Stimulated activated CD8-positive, alpha-beta memory T cell treated with anti-CD3 and anti-CD28 coated beads, Interleukin-15, amount 100 ng/mL, for 24 hours (primary cell): ENCODE results near the gene KAZN.

ENCODE experiments used
- DNase-seq: peaks from one replicate; pipeline ENCODE4 v3.0.0-alpha.2; 2020; ENCODE audit warnings: low read depth

KAZN gene

DNA sequence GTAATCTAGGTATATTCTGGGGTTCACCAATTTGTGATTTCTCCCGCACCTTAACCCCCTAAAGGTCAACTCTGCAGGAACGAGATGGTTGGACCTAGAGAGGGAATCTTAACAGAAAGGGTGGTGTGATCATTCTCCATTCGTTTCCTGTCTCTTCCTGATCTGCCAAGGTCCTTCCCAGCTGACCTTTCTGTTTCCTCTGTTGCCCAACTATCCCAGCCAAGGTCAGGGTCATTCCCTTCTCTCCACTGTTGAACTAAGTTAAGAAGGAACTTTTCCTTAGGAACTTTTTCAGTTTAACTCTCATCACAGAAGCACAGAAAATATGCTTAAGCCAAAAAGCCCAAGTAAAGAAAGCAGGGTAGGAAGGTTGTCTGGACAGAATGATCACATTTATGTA, 49.3 kb downstream of the KAZN start:
- DNase-seq: no peak

DNA sequence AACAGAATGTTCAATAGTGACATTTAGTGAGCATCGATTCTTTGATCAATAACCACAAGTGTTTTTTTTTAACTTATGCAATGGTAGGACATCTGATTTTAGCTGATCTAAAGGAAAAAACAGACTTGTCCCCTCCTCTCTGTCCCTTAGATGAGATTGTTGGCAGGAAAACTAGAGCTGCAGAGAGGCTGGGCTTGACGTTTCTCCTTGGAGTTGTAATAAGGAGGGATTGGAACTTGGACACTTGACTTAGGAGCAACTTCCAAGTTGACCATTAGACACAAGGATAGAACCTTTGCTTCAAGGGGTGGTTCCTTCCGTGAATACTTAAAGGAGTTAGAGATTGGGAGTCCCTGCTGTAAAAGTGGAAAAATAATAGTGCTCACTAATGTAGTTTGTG, 49.9 kb downstream of the KAZN start:
- DNase-seq: no peak

DNA sequence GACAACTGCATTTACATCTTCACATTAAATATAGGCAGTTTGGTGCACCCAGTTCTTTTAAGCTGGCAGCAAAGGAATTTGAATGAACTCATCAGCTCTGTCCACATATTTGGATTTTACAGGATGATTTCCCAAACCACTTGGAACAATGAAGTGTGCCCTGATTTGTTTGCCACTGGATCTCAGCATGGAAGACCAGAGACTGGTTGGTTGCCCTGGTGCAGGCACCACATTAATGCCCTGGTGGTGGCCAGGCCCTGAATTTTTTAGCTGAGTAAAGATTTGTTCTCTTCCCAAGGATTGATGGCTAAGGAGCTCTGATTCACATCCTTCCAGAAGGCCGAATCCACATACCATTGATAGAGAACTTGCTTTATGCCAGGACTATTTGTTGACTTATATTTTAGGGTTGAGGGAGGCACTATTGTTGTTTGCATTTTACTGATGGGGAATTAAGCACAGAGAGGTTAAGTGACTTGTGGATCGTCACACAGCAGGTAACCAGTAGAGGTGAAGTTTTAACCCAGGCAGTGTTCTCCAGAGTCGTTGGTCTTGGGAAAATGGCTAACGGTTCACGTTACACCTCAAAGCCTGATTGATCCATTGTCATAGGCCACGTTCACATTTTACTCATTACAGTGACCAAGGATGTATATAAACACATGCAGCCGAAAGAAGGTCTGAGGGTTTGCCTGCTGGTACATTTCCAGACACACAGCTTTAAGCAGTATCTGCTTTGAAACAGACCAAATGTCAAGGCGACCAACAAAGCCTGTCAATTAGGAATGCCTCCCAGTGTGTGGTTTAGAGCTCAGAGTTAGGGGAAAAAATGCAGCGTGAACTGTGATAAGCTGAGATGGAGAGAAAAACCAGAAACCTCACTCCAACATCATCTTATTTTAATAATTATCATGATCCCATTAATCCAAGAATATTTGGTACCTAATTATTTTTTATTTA, 50.7 kb downstream of the KAZN start:
- DNase-seq: no peak

DNA sequence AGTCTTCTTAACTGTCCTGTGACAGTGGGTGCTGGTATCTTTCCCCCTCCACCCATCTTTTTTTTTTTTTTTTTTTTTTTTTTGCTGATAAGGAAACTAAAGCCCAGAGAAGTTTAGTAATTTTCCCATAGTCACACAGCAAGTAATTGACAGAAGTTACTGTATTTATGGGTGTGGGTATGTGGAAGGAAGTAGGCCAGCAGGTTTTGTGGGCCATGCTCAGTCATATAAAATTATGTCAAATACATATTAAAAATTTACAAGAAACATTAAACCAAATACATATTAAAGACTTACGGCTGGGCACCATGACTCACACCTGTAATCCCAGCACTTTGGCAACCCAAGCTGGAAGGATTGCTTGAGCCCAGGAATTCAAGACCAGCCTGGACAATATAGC, 51.5 kb downstream of the KAZN start:
- DNase-seq: no peak

DNA sequence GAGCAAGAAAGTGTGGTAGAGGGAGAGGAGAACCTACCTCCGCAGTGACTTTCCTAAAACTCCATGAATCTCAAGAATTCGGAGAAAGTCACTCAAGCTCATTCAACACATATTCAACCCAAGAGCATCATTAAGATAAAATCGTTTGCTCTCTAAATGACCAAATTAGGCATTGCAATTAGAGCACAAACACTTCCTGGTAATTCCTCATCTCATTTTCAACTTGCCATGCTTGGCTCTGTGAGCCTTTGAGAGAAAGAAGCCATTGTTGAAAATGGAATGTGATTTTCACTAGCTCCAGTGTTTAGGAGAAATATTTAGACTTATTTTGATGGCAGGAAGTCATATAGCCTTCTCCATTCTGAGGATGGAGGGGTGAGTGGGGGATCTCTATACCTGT, 52.5 kb downstream of the KAZN start:
- DNase-seq: no peak

DNA sequence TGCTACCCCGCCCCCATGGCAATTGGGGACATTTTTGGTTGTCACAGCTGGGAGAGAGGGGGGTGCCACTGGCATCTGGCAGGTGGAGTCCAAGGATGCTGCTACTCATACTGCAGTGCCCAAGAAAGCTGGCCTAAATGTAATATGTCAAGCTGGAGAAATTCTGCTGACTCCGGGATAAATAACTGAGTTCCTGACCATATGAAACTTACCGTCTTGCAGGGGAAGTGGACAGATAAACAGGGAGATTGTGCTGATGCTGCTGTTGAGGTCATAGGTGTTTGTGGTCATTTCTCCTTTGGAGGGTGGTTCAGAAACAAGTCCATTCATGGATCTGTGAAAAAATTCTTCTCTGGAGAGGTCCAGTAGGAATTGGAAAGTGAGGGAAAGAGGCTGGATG, 54.4 kb downstream of the KAZN start:
- no peak for DNase-seq

DNA sequence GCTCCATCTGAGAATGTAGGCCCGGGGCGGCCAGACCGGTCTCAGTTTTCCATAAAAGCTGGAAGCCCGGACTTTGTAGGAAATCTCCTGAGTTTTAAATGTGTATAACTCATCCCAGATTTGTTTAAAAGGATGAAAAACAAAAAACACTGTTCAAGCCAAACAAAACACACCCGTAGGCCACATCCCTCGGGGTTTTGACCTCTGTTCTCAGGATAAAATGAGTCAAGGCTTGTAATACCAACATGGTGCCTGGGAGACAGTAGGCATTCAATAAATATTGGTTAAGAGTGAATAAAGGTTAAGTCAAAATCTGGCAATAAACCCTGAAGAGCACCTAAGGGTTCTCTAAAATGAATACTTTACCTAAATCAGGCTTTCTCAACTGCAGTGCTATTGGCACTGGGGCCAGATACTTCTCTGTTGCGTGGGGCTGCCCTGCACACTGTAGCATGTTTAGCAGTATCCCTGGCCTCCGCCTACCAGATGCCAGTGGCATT, 55.0 kb downstream of the KAZN start:
- DNase-seq: no peak

DNA sequence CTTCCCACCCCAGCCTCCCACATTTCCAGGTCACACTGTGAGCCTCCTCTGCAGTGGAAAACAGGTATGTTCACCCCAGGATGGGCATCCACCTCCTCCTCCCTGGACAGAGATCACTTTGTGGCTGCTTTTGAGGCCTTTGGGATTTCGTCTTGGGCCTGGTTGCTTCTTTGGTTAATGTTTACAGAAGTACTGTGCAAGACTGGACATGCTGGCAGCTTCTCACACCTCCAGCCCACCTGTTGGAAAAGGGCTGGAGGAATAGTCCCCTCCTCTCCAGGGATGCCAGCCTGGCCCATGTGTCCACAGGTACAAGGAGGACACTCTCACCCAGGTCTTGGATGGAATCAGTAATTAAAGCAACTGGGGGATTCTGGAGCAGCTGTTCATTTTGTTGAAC, 56.1 kb downstream of the KAZN start:
- DNase-seq: no peak

DNA sequence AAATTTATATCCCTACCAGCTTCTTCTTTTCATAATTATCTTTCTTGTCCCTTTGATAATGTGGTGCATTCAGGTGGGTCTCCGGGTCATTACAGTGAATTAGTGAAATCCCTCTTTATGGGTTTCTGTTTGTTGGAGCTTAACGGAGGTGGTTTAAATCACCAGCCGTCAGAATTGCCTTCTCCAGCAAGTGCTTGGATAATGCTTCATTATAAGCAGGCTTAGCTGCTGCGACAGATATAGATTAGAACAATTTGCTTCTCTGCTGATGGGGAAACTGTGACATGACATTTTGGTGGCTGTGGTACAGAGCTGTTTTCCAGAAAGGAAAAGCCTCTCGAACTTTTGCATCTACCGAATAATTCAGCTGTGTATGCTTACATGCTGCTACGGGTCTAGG, 56.9 kb downstream of the KAZN start:
- no peak for DNase-seq

DNA sequence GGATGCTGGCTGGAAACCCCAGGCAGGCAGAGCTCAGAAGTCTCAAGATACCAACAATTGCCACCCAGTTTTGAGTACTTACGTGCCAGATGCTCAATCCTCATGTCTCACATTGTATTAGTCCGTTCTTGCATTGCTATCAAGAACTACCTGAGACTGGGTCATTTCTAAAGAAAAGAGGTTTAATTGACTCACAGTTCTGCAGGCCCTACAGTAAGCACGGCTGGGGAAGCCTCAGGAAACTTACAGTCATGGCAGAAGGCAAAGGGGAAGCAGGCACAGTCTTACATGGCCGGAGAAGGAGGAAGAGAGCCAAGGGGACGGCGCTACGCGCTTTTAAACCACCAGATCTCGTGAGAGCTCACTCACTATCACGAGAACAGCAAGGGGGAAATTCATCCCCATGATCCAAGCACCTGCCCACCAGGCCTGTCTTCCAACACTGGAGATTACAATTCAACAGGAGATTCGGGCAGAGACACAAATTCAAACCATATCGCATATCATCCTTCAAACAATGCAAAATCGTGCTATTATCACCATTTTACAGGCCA, 58.0 kb downstream of the KAZN start:
- no peak for DNase-seq

DNA sequence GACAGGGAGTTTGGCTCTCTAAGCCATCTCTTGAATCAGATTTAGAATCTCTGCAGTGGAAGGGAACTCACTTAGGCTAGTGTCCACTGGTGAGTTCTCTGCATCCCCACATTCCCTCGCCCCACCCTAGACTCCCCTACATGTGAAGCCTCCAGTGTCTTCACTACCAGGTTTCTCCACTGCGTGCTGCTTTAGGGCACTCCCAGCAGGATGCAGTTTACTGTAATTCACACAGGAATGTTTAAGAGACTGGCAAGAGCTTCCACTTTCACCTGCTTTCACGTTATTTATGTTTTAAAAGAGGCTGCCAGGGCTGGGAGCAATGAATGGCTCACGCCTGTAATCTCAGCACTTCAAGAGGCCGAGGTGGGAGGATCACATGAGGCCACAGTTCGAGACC, 60.2 kb downstream of the KAZN start:
- DNase-seq: no peak

DNA sequence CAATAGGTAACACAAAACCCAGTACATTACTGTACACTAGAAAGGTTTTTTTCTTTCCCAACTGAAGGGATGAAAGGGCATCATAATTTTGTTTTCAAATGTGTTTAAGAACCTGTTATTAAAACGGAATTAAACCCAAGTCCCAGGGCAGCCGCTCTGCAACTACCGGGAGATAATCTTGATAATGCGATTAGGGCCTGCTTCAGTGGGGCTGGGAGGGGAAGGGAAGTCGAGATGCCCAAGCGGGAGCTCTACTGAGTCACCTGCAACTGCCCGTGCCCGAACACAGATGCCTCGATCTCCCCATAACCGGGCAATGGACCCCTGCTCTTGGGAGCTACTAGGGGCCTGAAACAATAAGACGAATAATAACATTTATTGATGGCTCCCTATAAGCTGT, 61.4 kb downstream of the KAZN start:
- DNase-seq: no peak

DNA sequence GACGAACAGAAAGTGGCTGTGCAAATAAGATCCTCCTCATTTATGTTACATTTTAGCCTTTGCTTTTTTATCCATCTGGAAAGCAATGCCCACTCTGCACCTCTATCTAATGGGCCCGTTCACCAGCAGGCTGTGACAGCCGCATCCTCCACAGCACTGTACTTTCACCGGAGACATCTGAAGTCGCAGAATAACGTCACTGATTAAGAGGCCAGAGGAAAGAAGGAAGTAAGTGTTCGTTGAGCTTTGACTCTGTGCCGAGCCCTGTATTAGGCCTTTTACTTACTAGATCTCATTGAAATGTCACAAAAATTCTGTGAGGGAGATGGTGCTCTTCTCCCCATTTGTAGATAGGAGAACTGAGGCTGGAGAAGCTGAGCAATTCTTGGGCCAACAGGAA, 62.3 kb downstream of the KAZN start:
- DNase-seq: no peak

DNA sequence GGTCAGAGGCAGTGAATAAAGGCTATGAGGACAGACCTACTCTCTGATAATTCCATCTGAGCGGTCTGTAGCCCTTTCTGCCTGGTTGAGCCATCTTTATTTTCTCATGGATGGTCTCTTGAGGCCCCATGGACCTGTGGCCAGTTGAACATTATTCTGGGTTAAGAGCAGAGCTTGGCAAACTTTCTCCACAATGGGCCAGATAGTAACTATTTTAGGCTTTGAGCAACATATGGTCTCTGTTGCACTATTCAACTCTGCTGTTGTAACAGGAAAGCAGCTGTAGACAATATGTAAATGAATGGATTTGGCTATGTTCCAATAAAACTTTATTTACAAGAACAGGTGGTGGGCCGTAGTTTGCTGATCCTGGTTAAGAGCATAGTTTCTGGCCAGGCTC, 62.7 kb downstream of the KAZN start:
- no peak for DNase-seq

DNA sequence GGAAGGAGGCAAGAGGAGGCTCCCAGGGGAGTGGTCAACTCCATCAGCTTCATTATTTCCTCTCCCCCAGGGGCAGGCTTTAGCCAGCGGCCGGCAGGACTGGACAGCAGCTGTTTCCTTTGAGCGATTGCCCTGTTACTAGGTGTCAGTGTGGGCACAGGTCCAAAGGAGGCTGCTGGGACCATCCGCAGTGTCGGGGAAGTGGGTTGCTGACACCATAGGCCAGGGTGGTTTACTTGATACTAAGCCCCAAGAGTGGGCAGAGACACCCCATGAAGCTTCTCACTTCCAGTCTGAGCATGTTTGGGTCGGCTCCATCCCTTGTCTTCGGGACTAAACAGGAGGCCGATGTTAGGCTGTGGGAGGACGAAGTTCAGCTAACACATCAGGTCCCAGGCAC, 63.6 kb downstream of the KAZN start:
- DNase-seq: no peak

DNA sequence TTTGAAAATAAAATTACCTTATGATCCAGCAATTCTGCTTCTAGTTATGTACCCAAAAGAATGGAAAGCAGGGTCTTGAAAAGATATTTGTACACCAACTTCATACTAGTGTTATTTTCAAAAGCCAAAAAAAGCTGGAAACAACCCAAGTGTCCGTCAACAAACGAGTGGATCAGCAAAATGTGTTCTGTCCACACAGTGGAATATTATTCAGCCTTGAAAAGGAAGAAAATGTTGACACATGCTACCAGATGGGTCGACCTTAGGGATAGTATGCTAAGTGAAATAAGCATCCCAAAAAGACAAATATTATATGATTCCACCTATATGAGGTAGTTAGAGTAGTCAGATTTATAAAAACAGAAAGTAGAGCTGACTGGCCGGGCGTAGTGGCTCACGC, 65.3 kb downstream of the KAZN start:
- DNase-seq: no peak

DNA sequence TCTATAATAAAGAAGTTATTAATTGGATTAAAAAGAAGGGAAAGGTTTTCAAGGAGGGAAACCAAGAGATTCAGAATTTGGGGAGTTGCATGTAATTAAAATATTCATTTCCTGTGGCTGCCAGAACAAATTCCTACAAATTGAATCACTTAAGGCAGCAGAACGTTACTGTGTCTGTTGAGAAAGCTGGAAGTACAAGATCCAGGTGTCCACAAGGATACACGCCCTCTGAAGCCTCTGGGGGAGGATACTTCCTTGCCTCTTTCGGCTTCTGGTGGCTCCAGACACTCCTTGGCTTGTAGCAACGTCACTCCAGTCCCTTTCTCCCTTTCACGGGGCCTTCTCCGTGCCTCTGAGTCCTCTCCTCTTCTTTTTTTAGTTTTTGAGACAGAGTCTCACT, 67.9 kb downstream of the KAZN start:
- DNase-seq: no peak

DNA sequence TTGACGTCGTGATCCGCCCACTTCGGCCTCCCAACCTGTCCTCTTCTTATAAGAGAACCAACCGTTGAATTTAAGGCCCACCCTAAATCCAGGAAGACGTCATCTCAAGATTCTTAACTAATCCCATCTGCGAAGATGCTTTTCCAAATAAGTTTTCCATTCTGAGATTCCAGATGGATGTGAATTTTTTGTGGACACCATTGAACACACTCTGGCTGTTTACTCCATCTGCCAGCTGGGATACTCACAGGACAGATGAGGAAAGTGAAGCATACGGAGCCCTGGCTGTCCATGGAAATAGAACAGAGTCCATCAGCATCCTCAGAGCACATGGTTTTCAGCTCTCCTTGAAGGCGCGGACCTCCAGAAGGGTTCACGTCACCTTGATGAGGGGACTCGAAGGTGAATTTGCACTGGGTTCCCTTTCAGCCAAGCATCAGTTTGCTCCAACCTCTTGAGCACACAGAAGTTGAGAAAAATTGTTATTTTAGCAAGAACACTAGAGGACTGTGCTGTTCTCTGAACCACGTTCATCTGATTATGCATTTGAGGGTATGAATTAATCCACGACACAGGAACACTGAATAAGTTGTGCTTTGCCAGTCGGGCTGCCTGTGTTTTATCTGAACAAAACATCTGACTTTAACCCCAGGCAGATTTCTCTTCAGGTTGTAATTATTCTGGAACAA, 68.6 kb downstream of the KAZN start:
- no peak for DNase-seq

DNA sequence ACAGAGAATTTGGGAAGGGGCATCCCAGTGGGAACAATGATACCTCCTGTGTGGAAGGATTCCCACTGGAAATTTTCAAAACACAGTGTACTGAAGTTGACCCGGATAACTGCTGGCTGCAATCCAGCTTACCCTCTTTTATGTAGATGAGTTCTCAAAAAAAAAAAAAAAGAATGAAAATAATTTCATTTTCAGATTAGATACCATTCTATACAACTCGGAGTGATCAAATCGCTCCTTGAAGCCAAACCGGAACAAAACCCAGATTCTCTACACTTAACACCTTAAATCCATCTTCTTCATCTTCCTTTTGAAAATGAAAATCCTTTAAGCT, 69.1 kb downstream of the KAZN start:
- no peak for DNase-seq

DNA sequence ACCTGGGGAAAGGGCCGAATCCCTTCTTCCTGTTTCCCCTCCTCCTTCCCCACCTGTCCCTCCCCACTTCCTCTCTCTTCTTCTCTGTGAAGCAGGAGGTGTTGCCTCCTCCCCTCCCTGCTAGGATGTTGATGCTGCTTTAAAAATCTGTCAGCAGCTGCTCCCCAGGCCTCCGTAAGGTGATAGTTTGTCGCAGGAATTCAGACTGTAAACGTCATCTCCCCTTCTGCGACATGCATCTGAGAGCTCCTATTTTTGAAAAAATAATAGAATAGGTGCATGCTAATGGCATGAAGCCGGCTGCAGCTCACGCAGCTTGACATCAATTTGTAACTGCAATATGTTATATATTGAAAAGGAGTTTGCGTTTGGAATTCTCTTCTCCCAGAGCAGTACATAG, 70.1 kb downstream of the KAZN start:
- DNase-seq: no peak

DNA sequence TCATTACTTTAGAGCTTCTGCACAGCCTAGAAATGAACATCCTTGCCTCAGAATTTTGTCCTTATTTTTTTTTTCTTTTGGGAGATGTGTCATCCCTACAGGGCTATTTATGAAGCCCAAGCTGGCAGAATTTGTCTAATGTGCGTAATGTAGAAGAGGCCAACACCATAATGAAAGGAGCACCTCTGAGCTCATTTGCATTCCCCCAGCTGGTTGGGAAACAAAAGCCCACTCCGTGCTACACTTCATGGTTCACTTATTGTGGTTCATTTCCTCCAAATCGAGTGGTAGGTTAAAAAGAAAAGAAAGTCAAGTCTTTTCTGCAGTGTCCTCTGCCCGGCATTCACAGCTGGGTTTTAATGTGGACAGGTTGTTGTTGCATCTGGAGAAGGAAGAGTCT, 73.5 kb downstream of the KAZN start:
- DNase-seq: no peak

DNA sequence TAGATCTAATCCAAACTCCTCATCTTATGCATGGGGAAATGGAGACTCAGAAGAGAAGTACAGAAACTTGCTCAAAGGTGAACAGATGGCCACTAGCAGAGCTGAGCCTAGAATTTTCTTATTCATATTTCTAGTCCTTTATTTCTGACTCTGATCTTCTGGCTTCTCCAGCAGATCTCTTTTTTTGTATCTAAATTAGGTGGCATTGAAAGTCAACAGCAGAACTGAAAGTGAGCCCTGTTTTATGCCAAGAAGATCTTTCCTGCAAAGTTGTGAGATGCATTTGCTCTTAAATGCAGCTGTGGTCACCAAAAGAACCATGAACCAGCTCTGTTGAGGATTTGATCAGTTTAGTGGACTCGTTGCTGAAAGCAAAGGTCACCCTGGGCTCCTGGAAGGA, 75.5 kb downstream of the KAZN start:
- no peak for DNase-seq

DNA sequence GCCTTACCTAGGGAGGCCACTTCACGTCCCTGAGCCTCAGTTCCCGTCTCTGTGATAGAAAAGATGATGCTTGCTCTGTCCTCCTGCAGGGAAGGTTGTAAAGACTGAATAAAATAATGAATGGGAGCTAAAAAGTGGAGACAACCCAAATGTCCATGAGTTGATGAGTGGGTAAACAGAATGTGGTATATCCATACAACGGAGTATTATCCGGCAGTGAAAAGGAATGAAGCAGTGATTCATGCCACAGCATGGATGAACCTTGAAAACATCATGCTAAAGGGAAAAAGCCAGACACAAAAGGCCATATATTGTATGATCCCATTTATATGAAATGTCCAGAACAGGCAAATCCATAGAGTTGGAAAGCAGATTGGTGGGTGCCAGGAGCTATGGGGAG, 77.9 kb downstream of the KAZN start:
- no peak for DNase-seq
